MCF 10A (cell line): ENCODE results near the gene GPR83. TPM values are rescaled to one million over a fixed set of nuclear protein-coding genes. Genes with fewer than 3 reads are reported as not detected.

Experiments used
- BruUV-seq: library from RNA; stranded (reverse); fragments of 400-500 nt; replicated peaks from 2 replicates; lab custom pipeline; 2021; lab: Mats Ljungman, UMichigan
- CTCF ChIA-PET: fragments of 300-600 bp; sonication (Branson Sonifier 250); formaldehyde crosslinking; extraction: SDS; loops from one replicate; lab custom pipeline; 2021; ENCODE audit warnings: antibody characterized with exemption, inconsistent platforms; lab: Yijun Ruan, JAX
- POLR2A ChIA-PET: fragments of 300-600, 350-650 bp; sonication (Branson Sonifier 250); formaldehyde crosslinking; extraction: SDS; loops from one replicate; lab custom pipeline; 2020; ENCODE audit warnings: antibody characterized with exemption, inconsistent platforms; lab: Yijun Ruan, JAX
- DNase-seq: peaks from one replicate; pipeline ENCODE4 v3.0.0-alpha.2; 2018; ENCODE audit not compliant: unreplicated experiment
- H3K27ac Mint-ChIP-seq: one replicate; pipeline ENCODE4 v1.8.0; 2022; ENCODE audit warnings: mild to moderate bottlenecking, low read depth, mixed read lengths; ENCODE audit not compliant: unreplicated experiment
- H3K27me3 Mint-ChIP-seq: one replicate; pipeline ENCODE4 v1.8.0; 2022; ENCODE audit warnings: mixed read lengths; ENCODE audit not compliant: insufficient read depth, unreplicated experiment
- H3K36me3 Mint-ChIP-seq: one replicate; pipeline ENCODE4 v1.8.0; 2022; ENCODE audit warnings: mild to moderate bottlenecking, moderate library complexity, mixed read lengths; ENCODE audit not compliant: insufficient read depth, unreplicated experiment
- H3K4me1 Mint-ChIP-seq: one replicate; pipeline ENCODE4 v1.8.0; 2022; ENCODE audit warnings: mixed read lengths; ENCODE audit not compliant: insufficient read depth, unreplicated experiment
- H3K4me3 Mint-ChIP-seq: one replicate; pipeline ENCODE4 v1.8.0; 2022; ENCODE audit warnings: mild to moderate bottlenecking, moderate library complexity, mixed read lengths; ENCODE audit not compliant: unreplicated experiment
- H3K9me3 Mint-ChIP-seq: one replicate; pipeline ENCODE4 v1.8.0; 2022; ENCODE audit warnings: mixed read lengths; ENCODE audit not compliant: unreplicated experiment
- intact Hi-C: fragments of 100-400 bp; cut with micrococcal nuclease; formaldehyde crosslinking; loops from 2 replicates; pipeline ENCODE4 v1.14.1; 2022
- total RNA-seq: library from RNA; stranded (reverse); gene quantifications from 2 replicates; pipeline ENCODE4 v1.2.3, GENCODE V29; 2022
- TF ChIP-seq, protein P1 (sequence below): fragments of 200-600 bp; IDR thresholded peaks from one replicate; pipeline ENCODE4 v1.8.0; 2022; ENCODE audit warnings: antibody characterized with exemption, mild to moderate bottlenecking; ENCODE audit not compliant: unreplicated experiment

GPR83 gene
- total RNA-seq, 1 experiment from 2014 or later = not detected

DNA sequence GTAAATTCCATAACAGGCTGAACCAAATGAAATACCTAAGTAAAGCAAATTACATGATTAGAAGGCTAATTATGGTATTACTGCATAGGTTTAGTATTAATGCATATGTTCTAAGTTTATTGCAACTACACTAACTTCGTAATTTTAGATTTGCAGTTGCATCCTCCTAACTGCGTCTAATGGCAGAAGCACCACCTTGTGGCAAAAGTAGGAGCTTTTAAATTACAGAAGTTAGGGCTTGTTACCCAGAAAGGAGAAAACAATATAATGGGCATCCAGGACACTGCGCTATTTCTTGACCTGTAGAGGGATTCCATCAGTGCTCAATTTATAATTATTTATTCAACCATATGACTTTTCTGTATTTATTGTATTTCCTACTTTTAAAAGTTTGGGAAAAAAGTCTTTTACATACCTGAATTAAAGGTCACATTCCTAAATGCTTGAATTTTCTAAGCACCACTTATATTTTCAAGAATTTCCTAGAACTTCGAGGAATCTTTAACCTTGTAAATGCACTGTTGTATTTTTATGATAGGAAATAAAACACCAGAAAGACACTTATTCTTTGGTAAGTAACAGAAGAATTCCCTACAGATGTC, 16.3 kb upstream of the GPR83 start:
- CTCF ChIA-PET = interaction anchor here (0.6 to 7.3 kb wide), 18 partner anchors 11 to 526 kb away, joined by 3 to 110 read pairs (median 4); no protein-coding TSS in a partner anchor

DNA sequence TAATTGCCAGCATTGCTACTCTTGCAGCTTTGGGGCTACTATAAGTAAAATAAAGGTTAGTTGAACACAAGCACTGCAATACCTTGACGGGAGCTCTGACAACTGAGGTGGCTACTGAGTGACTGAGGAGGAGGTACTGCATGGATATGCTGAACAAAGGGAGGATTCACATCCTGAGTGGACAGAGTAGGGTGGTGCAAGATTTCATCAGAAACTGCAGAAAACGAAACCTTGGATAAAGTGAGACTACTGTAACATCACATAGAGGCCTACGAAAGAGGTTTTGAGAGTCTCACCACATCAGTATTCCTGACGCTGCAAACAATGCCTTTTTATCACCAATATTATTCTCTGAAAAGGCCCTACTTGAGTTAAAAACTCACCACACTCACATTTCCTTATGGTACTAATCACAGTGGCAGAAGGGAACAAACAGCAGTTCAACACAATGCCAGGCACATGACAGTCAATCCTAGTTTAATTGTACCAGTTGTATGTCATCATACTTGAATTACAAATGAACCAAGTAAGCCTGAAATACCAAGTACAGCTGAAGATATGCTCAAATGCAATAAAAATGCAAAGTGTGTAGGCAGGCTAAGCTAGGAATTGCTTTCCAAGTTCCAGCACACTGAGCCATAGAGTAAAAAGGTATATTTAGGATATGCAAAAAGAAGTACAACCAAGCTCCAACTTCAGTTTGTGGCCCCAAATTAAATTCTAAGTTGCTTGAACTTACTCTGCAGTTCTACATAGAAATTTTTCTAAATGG, 4.0 kb upstream of the GPR83 start:
- DNase-seq = no peak
- TF ChIP-seq, protein P1, sequence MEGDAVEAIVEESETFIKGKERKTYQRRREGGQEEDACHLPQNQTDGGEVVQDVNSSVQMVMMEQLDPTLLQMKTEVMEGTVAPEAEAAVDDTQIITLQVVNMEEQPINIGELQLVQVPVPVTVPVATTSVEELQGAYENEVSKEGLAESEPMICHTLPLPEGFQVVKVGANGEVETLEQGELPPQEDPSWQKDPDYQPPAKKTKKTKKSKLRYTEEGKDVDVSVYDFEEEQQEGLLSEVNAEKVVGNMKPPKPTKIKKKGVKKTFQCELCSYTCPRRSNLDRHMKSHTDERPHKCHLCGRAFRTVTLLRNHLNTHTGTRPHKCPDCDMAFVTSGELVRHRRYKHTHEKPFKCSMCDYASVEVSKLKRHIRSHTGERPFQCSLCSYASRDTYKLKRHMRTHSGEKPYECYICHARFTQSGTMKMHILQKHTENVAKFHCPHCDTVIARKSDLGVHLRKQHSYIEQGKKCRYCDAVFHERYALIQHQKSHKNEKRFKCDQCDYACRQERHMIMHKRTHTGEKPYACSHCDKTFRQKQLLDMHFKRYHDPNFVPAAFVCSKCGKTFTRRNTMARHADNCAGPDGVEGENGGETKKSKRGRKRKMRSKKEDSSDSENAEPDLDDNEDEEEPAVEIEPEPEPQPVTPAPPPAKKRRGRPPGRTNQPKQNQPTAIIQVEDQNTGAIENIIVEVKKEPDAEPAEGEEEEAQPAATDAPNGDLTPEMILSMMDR = no peak
- CTCF ChIA-PET = interaction anchor here (0.6 to 3.8 kb wide), 10 partner anchors 11 to 1156 kb away, joined by 3 to 25 read pairs (median 3); no protein-coding TSS in a partner anchor
- H3K4me3 Mint-ChIP-seq = no peak overlapping the region
- POLR2A ChIA-PET = interaction anchor here (0.7 kb wide), 1 partner anchor 255 kb away, joined by 3 read pairs; no protein-coding TSS in a partner anchor
- intact Hi-C loops = no loop called here
- H3K9me3 Mint-ChIP-seq = peaks cover 6% of the 10 kb centered on the region
- no TSS peak for BruUV-seq
- H3K4me1 Mint-ChIP-seq = no peaks in the 10 kb centered on the region
- H3K27me3 Mint-ChIP-seq = peaks cover 11% of the 10 kb centered on the region
- no peak overlapping the region for H3K27ac Mint-ChIP-seq
- no peaks in the 10 kb centered on the region for H3K36me3 Mint-ChIP-seq

More for the DNA sequence above, 16.3 kb upstream of the GPR83 start:
- intact Hi-C loops = loop anchor here (1.0 kb wide), 3 partner anchors 234 to 522 kb away; no protein-coding TSS in a partner anchor
- Mint-ChIP-seq H3K27ac (no peak overlapping the region), H3K4me1 (no peaks in the 10 kb centered on the region), H3K4me3 (no peak overlapping the region), H3K27me3 (no peaks in the 10 kb centered on the region), H3K9me3 (no peaks in the 10 kb centered on the region), H3K36me3 (peaks cover 17% of the 10 kb centered on the region)
- no TSS peak for BruUV-seq
- POLR2A ChIA-PET = no interaction called here
- DNase-seq = peak; percentile 44
- TF ChIP-seq, protein P1 = peak; percentile 47

DNA sequence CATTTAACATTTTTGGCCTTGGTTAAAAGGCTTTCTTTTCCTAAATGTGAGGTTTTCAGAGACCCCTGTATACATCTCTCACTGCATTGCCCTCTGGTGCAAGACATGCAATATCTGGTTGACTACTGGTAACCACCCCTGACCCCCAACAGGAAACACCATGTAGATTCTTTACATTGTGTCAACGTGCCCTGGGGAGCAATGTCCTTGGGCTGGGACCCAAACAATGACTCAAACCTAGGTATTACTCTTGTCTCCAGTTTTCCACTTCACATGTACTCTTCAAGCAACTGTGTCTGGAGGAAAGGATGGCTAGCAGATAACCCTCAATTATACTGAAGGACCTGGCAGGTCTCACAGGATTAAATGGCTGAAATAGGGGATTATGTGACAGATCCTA, 1.1 kb upstream of the GPR83 start:
- Mint-ChIP-seq H3K27ac (no peak overlapping the region), H3K4me3 (no peak overlapping the region), H3K4me1 (no peaks in the 10 kb centered on the region), H3K36me3 (no peaks in the 10 kb centered on the region), H3K27me3 (peaks cover 22% of the 10 kb centered on the region), H3K9me3 (peaks cover 8% of the 10 kb centered on the region)
- TF ChIP-seq, protein P1 = no peak
- ChIA-PET CTCF (interaction anchor here (0.5 to 1.1 kb wide), 4 partner anchors 15 to 816 kb away, joined by 3 to 4 read pairs (median 3); no protein-coding TSS in a partner anchor), POLR2A (no interaction called here)
- intact Hi-C loops = no loop called here
- no TSS peak for BruUV-seq
- DNase-seq = peak; percentile 33

DNA sequence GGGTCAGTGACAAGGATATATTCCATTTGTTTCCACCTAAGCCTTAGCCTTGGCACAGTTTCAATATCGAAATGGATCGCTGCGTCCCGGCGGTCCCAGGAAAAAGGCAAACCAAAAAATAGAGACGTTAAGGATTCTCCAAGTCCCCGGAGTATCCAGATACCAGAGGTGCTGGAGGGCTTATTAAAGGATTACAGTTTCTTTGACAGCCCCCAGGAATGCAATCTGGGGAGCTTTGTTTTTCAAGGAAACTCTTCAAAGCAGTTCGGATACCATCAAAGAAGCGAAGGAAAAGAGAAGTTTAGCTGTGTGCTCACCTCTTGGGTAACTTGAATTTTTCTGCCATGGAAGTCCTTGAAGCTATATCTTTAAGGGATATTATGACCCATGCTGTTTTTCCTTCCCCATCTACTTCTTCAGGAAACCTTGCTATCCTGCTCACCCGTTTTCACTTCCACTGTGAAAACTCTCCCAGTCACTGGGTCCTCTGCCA, 600 bp upstream of the GPR83 start:
- Mint-ChIP-seq H3K27me3 (peaks cover 22% of the 10 kb centered on the region), H3K9me3 (peaks cover 8% of the 10 kb centered on the region), H3K36me3 (no peaks in the 10 kb centered on the region), H3K4me3 (no peak overlapping the region), H3K27ac (no peak overlapping the region), H3K4me1 (no peaks in the 10 kb centered on the region)
- ChIA-PET POLR2A (no interaction called here), CTCF (interaction anchor here (0.5 to 1.1 kb wide), 2 partner anchors 15 to 517 kb away, joined by 3 read pairs; no protein-coding TSS in a partner anchor)
- no TSS peak for BruUV-seq
- no peak for DNase-seq
- TF ChIP-seq, protein P1 = no peak
- intact Hi-C loops = no loop called here
